GM21723 (cell line): ENCODE results near the gene SLC35B2.

Source experiments
- ATAC-seq: cut with Tn5 transposase; IDR thresholded peaks from one replicate; pipeline ENCODE4 v1.9.1; 2021; ENCODE audit warnings: mild to moderate bottlenecking, moderate library complexity; ENCODE audit not compliant: unreplicated experiment

The SLC35B2 gene

GRCh38 chr6:44224029-44224964 lies 33.0 kb downstream of the SLC35B2 start:
- peak; percentile 9 for ATAC-seq

- ATAC-seq: peak; percentile 55
These were observed 33.9 kb downstream of the SLC35B2 start, which contains the start of gene SLC29A1 for GRCh38 chr6:44223319-44224028. TSS of gene SLC29A1 (plus strand) at chr6:44223595. CDS start at chr6:44227314, 3,719 bp downstream.

- peak; percentile 2 for ATAC-seq
These were observed 34.6 kb downstream of the SLC35B2 start for GRCh38 chr6:44222486-44223318.

- no peak for ATAC-seq
These were observed 35.4 kb downstream of the SLC35B2 start for GRCh38 chr6:44221961-44222335.

- peak; percentile 42 for ATAC-seq
These were observed 35.9 kb downstream of the SLC35B2 start for GRCh38 chr6:44221291-44221960.

GRCh38 chr6:44220913-44221290 lies 36.4 kb downstream of the SLC35B2 start:
- ATAC-seq: no peak

- ATAC-seq: no peak
These were observed 37.2 kb downstream of the SLC35B2 start for GRCh38 chr6:44219815-44220784.

GRCh38 chr6:44219053-44219814 lies 38.1 kb downstream of the SLC35B2 start:
- ATAC-seq: peak; percentile 50

GRCh38 chr6:44217332-44218143 lies 39.8 kb downstream of the SLC35B2 start:
- no peak for ATAC-seq

GRCh38 chr6:44216677-44217331 lies 40.5 kb downstream of the SLC35B2 start, which contains the start of gene MYMX:
TSS of gene MYMX (plus strand) at chr6:44216926. CDS start at chr6:44217472, 546 bp downstream.
- no peak for ATAC-seq

GRCh38 chr6:44214307-44214706 lies 43.0 kb downstream of the SLC35B2 start:
- ATAC-seq: no peak

- no peak for ATAC-seq
These were observed 46.0 kb downstream of the SLC35B2 start for GRCh38 chr6:44211284-44211683.

GRCh38 chr6:44207966-44208365 lies 49.4 kb downstream of the SLC35B2 start:
- no peak for ATAC-seq
